IMR-90 (cell line): ENCODE data around the gene RHOF. TPM values are rescaled to one million over a fixed set of nuclear protein-coding genes. Genes with fewer than 3 reads are reported as not detected.

Source experiments
- ATAC-seq: fragments of 200-7000 bp; cut with Tn5 transposase; 2 replicates; pipeline ENCODE4 v1.9.1; 2020; ENCODE audit warnings: low read depth, mild to moderate bottlenecking, moderate library complexity
- BruUV-seq: library from RNA; stranded (reverse); fragments of 400-500 nt; replicated peaks from 2 replicates; lab custom pipeline; 2021; lab: Mats Ljungman, UMichigan
- CTCF ChIA-PET: fragments of 300-600 bp; formaldehyde crosslinking; extraction: SDS; loops from one replicate; lab custom pipeline; 2021; ENCODE audit warnings: antibody characterized with exemption; lab: Yijun Ruan, JAX
- POLR2A ChIA-PET: fragments of 300-600 bp; sonication (Branson Sonifier 250); formaldehyde crosslinking; loops from one replicate; lab custom pipeline; 2022; ENCODE audit warnings: antibody characterized with exemption; ENCODE audit not compliant: unreplicated experiment; lab: Charles Lee
- DNase-seq: peaks from one replicate; pipeline ENCODE4 v3.0.0; 2013
- H2AFZ ChIP-seq: replicated peaks from 2 replicates; pipeline ENCODE3; 2013; ENCODE audit warnings: low read length, mild to moderate bottlenecking; ENCODE audit not compliant: poor library complexity
- H2AK5ac ChIP-seq: 2 replicates; pipeline ENCODE4 v1.6.1; 2013; ENCODE audit warnings: low read depth, low read length, inconsistent platforms
- H2AK9ac ChIP-seq: replicated peaks from 2 replicates; pipeline ENCODE3; 2013; ENCODE audit warnings: mild to moderate bottlenecking, low read depth, low read length, moderate library complexity; ENCODE audit not compliant: poor library complexity
- H2BK120ac ChIP-seq: 2 replicates; pipeline ENCODE4 v1.6.1; 2013; ENCODE audit warnings: low read depth, low read length, inconsistent platforms
- H2BK15ac ChIP-seq: 3 replicates; pipeline ENCODE4 v1.6.1; 2013; ENCODE audit warnings: low read depth, low read length, inconsistent platforms
- H2BK20ac ChIP-seq: 2 replicates; pipeline ENCODE4 v1.6.1; 2013; ENCODE audit warnings: low read depth, mild to moderate bottlenecking, inconsistent platforms, low read length, moderate library complexity
- H2BK5ac ChIP-seq: 2 replicates; pipeline ENCODE4 v1.6.1; 2013; ENCODE audit warnings: mild to moderate bottlenecking, low read depth, low read length, inconsistent platforms; ENCODE audit not compliant: poor library complexity, severe bottlenecking
- H3K14ac ChIP-seq: replicated peaks from 2 replicates; pipeline ENCODE4 v1.6.1; 2013; ENCODE audit warnings: low read depth, low read length, inconsistent platforms
- H3K18ac ChIP-seq: 2 replicates; pipeline ENCODE4 v1.6.1; 2013; ENCODE audit warnings: low read depth, low read length, control low read depth
- H3K23ac ChIP-seq: 2 replicates; pipeline ENCODE4 v1.6.1; 2013; ENCODE audit warnings: low read depth, low read length, inconsistent platforms
- H3K27ac ChIP-seq: 2 replicates; pipeline ENCODE4 v1.5.1; 2013; ENCODE audit warnings: mild to moderate bottlenecking, control low read depth, low read length; ENCODE audit not compliant: insufficient read depth
- H3K27me3 ChIP-seq: 2 replicates; pipeline ENCODE4 v1.6.1; 2013; ENCODE audit warnings: low read length; ENCODE audit not compliant: control insufficient read depth, insufficient read depth
- H3K36me3 ChIP-seq: 2 replicates; pipeline ENCODE4 v1.6.1; 2013; ENCODE audit warnings: low read length, mixed read lengths; ENCODE audit not compliant: control insufficient read depth, insufficient read depth
- H3K4ac ChIP-seq: 2 replicates; pipeline ENCODE4 v1.6.1; 2013; ENCODE audit warnings: low read depth, low read length, inconsistent platforms
- H3K4me1 ChIP-seq: 2 replicates; pipeline ENCODE4 v1.6.1; 2013; ENCODE audit warnings: low read length, mixed read lengths; ENCODE audit not compliant: control insufficient read depth, insufficient read depth
- H3K4me2 ChIP-seq: 2 replicates; pipeline ENCODE4 v1.6.1; 2013; ENCODE audit warnings: low read depth, mild to moderate bottlenecking, control low read depth, low read length, moderate library complexity
- H3K4me3 ChIP-seq: 2 replicates; pipeline ENCODE4 v1.5.1; 2013; ENCODE audit warnings: low read depth, mild to moderate bottlenecking, control low read depth, low read length, moderate library complexity; ENCODE audit not compliant: insufficient read depth
- H3K56ac ChIP-seq: 2 replicates; pipeline ENCODE4 v1.6.1; 2013; ENCODE audit warnings: low read length, inconsistent platforms; ENCODE audit not compliant: insufficient read depth; ENCODE audit errors: extremely low read depth
- H3K79me1 ChIP-seq, 2 experiments: 2 replicates each; pipeline ENCODE4 v1.6.1; 2013; ENCODE audit warnings: low read length in 2 of 2, inconsistent platforms in 1 of 2, low read depth in 1 of 2
- H3K9ac ChIP-seq: 2 replicates; pipeline ENCODE4 v1.6.1; 2013; ENCODE audit warnings: low read depth, low read length, control low read depth
- H3K9me1 ChIP-seq: 2 replicates; pipeline ENCODE4 v1.6.1; 2013; ENCODE audit warnings: low read length, inconsistent platforms; ENCODE audit not compliant: insufficient read depth
- H3K9me3 ChIP-seq: 2 replicates; pipeline ENCODE4 v1.6.1; 2013; ENCODE audit warnings: low read length; ENCODE audit not compliant: control insufficient read depth, insufficient read depth
- H4K20me1 ChIP-seq: 2 replicates; pipeline ENCODE4 v1.6.1; 2013; ENCODE audit warnings: low read length, inconsistent platforms; ENCODE audit not compliant: insufficient read depth
- H4K5ac ChIP-seq: 2 replicates; pipeline ENCODE4 v1.6.1; 2013; ENCODE audit warnings: mild to moderate bottlenecking, low read depth, low read length, control low read depth
- H4K8ac ChIP-seq, 2 experiments: 2 replicates each; pipeline ENCODE4 v1.6.1; 2013; ENCODE audit warnings: low read depth in 2 of 2, low read length in 2 of 2, control low read depth in 1 of 2, inconsistent platforms in 1 of 2
- H4K91ac ChIP-seq: 2 replicates; pipeline ENCODE4 v1.6.1; 2013; ENCODE audit warnings: low read depth, low read length, inconsistent platforms; ENCODE audit not compliant: insufficient read depth
- CEBPB ChIP-seq: IDR thresholded peaks from 2 replicates; pipeline ENCODE4 v1.6.1; 2012; ENCODE audit warnings: low read depth, low read length, improper control_type of control experiment
- CHD1 ChIP-seq: IDR thresholded peaks from 2 replicates; pipeline ENCODE4 v1.6.1; 2012; ENCODE audit warnings: low read depth, low read length, improper control_type of control experiment
- MAFK ChIP-seq: IDR thresholded peaks from 2 replicates; pipeline ENCODE4 v1.6.1; 2012; ENCODE audit warnings: low read depth, low read length, improper control_type of control experiment
- MAZ ChIP-seq: IDR thresholded peaks from 2 replicates; pipeline ENCODE4 v1.6.1; 2012; ENCODE audit warnings: low read depth, mild to moderate bottlenecking, low read length, improper control_type of control experiment, moderate library complexity, borderline replicate concordance
- MXI1 ChIP-seq: IDR thresholded peaks from 2 replicates; pipeline ENCODE4 v1.6.1; 2012; ENCODE audit warnings: low read depth, mild to moderate bottlenecking, low read length, moderate library complexity, borderline replicate concordance
- NFE2L2 ChIP-seq: fragments of 150-350 bp; IDR thresholded peaks from 2 replicates; pipeline ENCODE4 v1.6.1; 2016; ENCODE audit warnings: low read depth, mild to moderate bottlenecking, low read length
- POLR2A ChIP-seq: IDR thresholded peaks from 2 replicates; pipeline ENCODE4 v1.6.1; 2012; ENCODE audit warnings: mild to moderate bottlenecking, low read depth, low read length
- RAD21 ChIP-seq: IDR thresholded peaks from 2 replicates; pipeline ENCODE4 v1.6.1; 2012; ENCODE audit warnings: low read length, improper control_type of control experiment
- RFX5 ChIP-seq: IDR thresholded peaks from 2 replicates; pipeline ENCODE4 v1.8.0; 2012; ENCODE audit warnings: low read depth, mild to moderate bottlenecking, low read length, moderate library complexity
- SMC3 ChIP-seq: fragments of 150-350 bp; IDR thresholded peaks from 2 replicates; pipeline ENCODE4 v1.6.1; 2016; ENCODE audit warnings: low read depth, mild to moderate bottlenecking, antibody characterized with exemption, low read length, moderate library complexity
- WGBS, 2 experiments: methylation state at CpG; one replicate each; pipeline versions ENCODE4 v1.1.5 to v1.1.7; 2013; ENCODE audit warnings: missing lambda C conversion rate in 2 of 2; ENCODE audit not compliant: insufficient read length in 1 of 2; ENCODE audit errors: extremely low coverage in 2 of 2; 5-methylcytosine and 5-hydroxymethylcytosine counted together
- dilution Hi-C: fragments of 300-500 bp; cut with HindIII; formaldehyde crosslinking; loops from one replicate; pipeline ENCODE4 v1.14.3; 2018; ENCODE audit warnings: low sequenced_read_pairs; ENCODE audit not compliant: unreplicated experiment
- in situ Hi-C: fragments of 300-500 bp; cut with MboI; formaldehyde crosslinking; loops from 3 replicates; pipeline ENCODE4 v1.14.3; 2019; ENCODE audit warnings: low sequenced_read_pairs, inconsistent platforms, mixed read lengths
- intact Hi-C: fragments of 100-400 bp; cut with micrococcal nuclease; formaldehyde crosslinking; loops from 2 replicates; pipeline ENCODE4 v1.10.0; 2022
- polyA plus RNA-seq, 3 experiments: library from polyadenylated mRNA; depleted of rRNA; stranded (reverse); fragments of >200 nt; gene quantifications; 2 replicates each; pipeline ENCODE4 v1.2.3, GENCODE V29; 2012; ENCODE audit warnings: low replicate concordance in 1 of 3
- total RNA-seq: library from RNA; depleted of rRNA; stranded (reverse); fragments of >200 nt; gene quantifications from 2 replicates; pipeline ENCODE4 v1.2.3, GENCODE V29; 2012
- TF ChIP-seq, protein P1 (sequence below): fragments of 150-350 bp; IDR thresholded peaks from 2 replicates; pipeline ENCODE4 v1.6.1; 2017; ENCODE audit warnings: mild to moderate bottlenecking, antibody characterized with exemption, low read length, low read depth
- TF ChIP-seq, protein P2 (sequence below): fragments of 150-350 bp; IDR thresholded peaks from 2 replicates; pipeline ENCODE4 v1.6.1; 2016; ENCODE audit warnings: low read depth, mild to moderate bottlenecking, low read length, moderate library complexity, borderline replicate concordance
- TF ChIP-seq, protein P3 (sequence below): conservative IDR thresholded peaks from 2 replicates; pipeline ENCODE4 v1.5.1; 2012; ENCODE audit warnings: mild to moderate bottlenecking, low read depth, low read length, improper control_type of control experiment

Gene RHOF
- total and polyA plus RNA-seq, 2 of the 4 experiments (the other 2 are of a cell fraction): 3.0 to 5.1 TPM

DNA sequence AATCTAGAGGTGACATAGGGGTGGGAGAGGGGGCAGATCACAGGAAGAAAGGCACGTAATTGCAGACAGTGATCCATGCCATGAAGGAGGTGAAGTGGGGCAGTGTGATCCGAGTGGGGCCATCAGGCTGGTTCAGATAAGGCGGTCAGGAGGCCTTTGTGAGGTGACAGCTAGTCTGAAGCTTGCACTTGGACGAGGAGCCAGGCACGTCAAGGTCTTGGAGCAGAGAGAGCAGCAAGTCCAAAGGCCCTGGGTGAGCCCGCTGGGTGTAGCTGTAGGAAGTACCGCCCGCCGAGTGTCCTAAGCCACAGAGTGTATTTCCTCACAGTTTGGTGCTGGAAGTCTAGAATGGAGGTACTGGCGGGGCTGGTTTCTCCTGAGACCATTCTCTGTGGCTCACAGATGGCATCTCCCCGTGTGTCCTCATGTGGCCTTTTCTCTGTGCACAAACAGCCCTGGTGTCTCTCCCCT, 23.6 kb downstream of the RHOF start:
- CTCF ChIA-PET: no interaction called here
- BruUV-seq: no TSS peak
- no peak overlapping the region for H3K18ac ChIP-seq

More for the DNA sequence above, 23.6 kb downstream of the RHOF start:
- Histone ChIP-seq H3K79me1 (peaks cover 0 to 31% of the 10 kb centered on the region in 2 experiments; a peak in 2 of 4 replicates), H4K5ac (no peak overlapping the region), H3K9ac (no peak overlapping the region), H2BK120ac (no peak overlapping the region), H2BK15ac (no peak overlapping the region), H3K4me1 (peaks cover 26% of the 10 kb centered on the region), H2AK5ac (no peak overlapping the region), H4K8ac (no peak overlapping the region), H3K9me1 (peaks cover 18% of the 10 kb centered on the region), H3K4ac (no peak overlapping the region), H4K91ac (no peak overlapping the region), H3K4me3 (no peak overlapping the region), H3K14ac (no peak overlapping the region), H3K9me3 (no peaks in the 10 kb centered on the region), H4K20me1 (peaks cover 3% of the 10 kb centered on the region), H3K56ac (no peak overlapping the region), H2BK5ac (no peak overlapping the region), H3K27me3 (no peaks in the 10 kb centered on the region), H2AK9ac (no peak overlapping the region), H2BK20ac (no peak overlapping the region), H2AFZ (no peak overlapping the region), H3K36me3 (no peaks in the 10 kb centered on the region; the same call in 1 of the 2 replicates), H3K23ac (no peak overlapping the region), H3K27ac (no peak overlapping the region), H3K4me2 (no peak overlapping the region)
- TF ChIP-seq, protein P1, sequence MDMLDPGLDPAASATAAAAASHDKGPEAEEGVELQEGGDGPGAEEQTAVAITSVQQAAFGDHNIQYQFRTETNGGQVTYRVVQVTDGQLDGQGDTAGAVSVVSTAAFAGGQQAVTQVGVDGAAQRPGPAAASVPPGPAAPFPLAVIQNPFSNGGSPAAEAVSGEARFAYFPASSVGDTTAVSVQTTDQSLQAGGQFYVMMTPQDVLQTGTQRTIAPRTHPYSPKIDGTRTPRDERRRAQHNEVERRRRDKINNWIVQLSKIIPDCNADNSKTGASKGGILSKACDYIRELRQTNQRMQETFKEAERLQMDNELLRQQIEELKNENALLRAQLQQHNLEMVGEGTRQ: no peak
- TF ChIP-seq CEBPB (no peak), MAZ (no peak), NFE2L2 (no peak), MXI1 (no peak), RFX5 (no peak), POLR2A (no peak), SMC3 (no peak), MAFK (no peak), RAD21 (no peak), CHD1 (no peak)
- TF ChIP-seq, protein P2, sequence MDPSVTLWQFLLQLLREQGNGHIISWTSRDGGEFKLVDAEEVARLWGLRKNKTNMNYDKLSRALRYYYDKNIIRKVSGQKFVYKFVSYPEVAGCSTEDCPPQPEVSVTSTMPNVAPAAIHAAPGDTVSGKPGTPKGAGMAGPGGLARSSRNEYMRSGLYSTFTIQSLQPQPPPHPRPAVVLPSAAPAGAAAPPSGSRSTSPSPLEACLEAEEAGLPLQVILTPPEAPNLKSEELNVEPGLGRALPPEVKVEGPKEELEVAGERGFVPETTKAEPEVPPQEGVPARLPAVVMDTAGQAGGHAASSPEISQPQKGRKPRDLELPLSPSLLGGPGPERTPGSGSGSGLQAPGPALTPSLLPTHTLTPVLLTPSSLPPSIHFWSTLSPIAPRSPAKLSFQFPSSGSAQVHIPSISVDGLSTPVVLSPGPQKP: no peak
- TF ChIP-seq, protein P3, sequence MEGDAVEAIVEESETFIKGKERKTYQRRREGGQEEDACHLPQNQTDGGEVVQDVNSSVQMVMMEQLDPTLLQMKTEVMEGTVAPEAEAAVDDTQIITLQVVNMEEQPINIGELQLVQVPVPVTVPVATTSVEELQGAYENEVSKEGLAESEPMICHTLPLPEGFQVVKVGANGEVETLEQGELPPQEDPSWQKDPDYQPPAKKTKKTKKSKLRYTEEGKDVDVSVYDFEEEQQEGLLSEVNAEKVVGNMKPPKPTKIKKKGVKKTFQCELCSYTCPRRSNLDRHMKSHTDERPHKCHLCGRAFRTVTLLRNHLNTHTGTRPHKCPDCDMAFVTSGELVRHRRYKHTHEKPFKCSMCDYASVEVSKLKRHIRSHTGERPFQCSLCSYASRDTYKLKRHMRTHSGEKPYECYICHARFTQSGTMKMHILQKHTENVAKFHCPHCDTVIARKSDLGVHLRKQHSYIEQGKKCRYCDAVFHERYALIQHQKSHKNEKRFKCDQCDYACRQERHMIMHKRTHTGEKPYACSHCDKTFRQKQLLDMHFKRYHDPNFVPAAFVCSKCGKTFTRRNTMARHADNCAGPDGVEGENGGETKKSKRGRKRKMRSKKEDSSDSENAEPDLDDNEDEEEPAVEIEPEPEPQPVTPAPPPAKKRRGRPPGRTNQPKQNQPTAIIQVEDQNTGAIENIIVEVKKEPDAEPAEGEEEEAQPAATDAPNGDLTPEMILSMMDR: no peak
- in situ Hi-C loops (no loop called here), intact Hi-C loops (loop anchor here (5.0 kb wide), 1 partner anchor 58 kb away; the partner anchor contains the start of gene TMEM120B), dilution Hi-C loops (no loop called here)
- ATAC-seq: no peak
- POLR2A ChIA-PET: no interaction called here
- DNase-seq: no peak
- WGBS, 2 experiments: 96% methylated on average over 4 of the region's 11 CpGs; no CpG with 5 or more reads in 1 of the 2 experiments
